ENCODE data around the gene RDH8. TPM values are rescaled to one million over a fixed set of nuclear protein-coding genes. Genes with fewer than 3 reads are reported as not detected.

Gene RDH8
- total RNA-seq, 1 experiment from 2014 or later, result not detected

DNA sequence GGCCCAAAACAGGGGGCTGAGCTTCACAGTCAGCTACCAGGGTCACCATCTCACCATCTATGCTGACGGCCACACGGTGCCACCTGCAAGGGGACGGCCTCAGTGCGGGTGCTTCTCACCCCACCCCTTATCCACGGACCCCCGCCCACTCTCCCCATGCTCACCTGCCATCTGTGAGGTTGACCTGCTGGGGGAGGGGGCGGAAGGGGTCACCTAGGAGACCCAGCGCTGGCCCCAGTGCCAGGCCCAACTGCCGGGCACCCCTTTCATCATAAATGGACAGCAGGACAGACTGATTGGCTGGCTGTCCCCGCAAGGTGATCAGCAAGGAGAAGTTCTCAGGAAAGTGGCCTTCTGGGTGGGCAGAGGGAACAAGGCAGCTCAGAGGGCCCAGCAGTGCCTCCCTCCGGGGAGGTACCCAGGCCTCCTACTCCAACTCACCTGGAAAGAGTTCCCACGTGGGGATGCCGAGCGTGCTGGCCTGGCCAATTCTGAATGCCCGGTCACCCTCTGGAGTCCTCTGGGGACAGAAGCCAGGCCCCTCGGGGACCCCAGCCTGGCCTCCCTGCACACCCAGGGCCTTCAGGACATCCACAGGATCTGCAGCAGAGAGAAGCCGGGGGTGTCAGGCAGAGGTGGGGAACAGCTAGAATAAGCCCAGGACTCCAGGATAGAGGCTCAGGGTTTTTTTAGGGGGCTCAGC is 7.5 kb upstream of the RDH8 start:
- no peaks in the 10 kb centered on the region for H3K79me2 ChIP-seq (ENCODE audit: low read length)
- no peaks in the 10 kb centered on the region for H3K9me2 ChIP-seq (replicated peaks; ENCODE audit: low read length)
- peaks cover 24% of the 10 kb centered on the region for H3K27me3 ChIP-seq (ENCODE audit: low read length)
- ChIA-PET CTCF (no interaction called here), POLR2A (ENCODE audit: unreplicated experiment) (no interaction called here)
- no peaks in the 10 kb centered on the region for H3K9me3 ChIP-seq (ENCODE audit: low read length)
- H3K4me3 ChIP-seq (ENCODE audit: low read length), result no peak overlapping the region
- peaks cover 4% of the 10 kb centered on the region; the same call in 1 of the 2 replicates for H3K4me1 ChIP-seq (ENCODE audit: insufficient read depth, low read length)
- H3F3A ChIP-seq (ENCODE audit: low read length, unreplicated experiment), result no peaks in the 10 kb centered on the region
- no peak overlapping the region for H2AFZ ChIP-seq (ENCODE audit: low read length)
- no peak overlapping the region for H3K4me2 ChIP-seq (ENCODE audit: low read length)
- no TSS peak for BruUV-seq (replicated peaks)
- TF ChIP-seq CTCF (conservative IDR thresholded peaks at IDR 0.05; ENCODE audit: low read depth, low read length) (no peak), EZH2 (IDR thresholded peaks at IDR 0.05; ENCODE audit: low read length, unreplicated experiment) (no peak), EZH2phosphoT487 (IDR thresholded peaks at IDR 0.05; ENCODE audit: borderline replicate concordance, low read length) (no peak)
- H3K27ac ChIP-seq (ENCODE audit: low read length), result no peak overlapping the region
- DNase-seq (no peak), ATAC-seq (no peak)
- no peak overlapping the region for H3K9ac ChIP-seq (ENCODE audit: low read length)
- intact Hi-C loops (cut with micrococcal nuclease), result no loop called here
- no peaks in the 10 kb centered on the region for H3K36me3 ChIP-seq (ENCODE audit: low read depth, low read length)
- no peaks in the 10 kb centered on the region for H4K20me1 ChIP-seq (ENCODE audit: low read length)

DNA sequence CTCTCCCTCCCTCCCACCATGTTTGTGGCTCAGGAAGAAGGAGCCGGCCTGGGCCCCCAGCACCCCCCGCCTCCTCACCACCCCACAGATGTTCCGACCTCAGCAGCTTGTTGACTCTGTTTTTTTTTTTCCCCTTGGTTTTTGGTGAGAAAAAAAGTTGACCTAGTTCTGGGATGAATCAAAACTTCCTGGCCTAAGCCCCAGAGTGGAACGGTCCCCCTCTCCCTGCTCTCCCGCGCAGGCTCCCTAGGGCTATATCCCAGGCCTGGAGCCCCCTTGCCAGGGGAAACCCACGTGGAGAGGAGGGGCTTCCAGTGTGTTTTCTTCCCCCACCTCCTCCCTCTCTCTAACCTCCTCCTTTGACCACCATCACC is 7.0 kb upstream of the RDH8 start:
- peaks cover 30% of the 10 kb centered on the region for H3K27me3 ChIP-seq (ENCODE audit: low read length)
- DNase-seq, result no peak
- TF ChIP-seq EZH2 (IDR thresholded peaks at IDR 0.05; ENCODE audit: low read length, unreplicated experiment) (no peak), CTCF (conservative IDR thresholded peaks at IDR 0.05; ENCODE audit: low read depth, low read length) (no peak), EZH2phosphoT487 (IDR thresholded peaks at IDR 0.05; ENCODE audit: borderline replicate concordance, low read length) (no peak)
- ATAC-seq, result no peak
- H3K4me3 ChIP-seq (ENCODE audit: low read length), result no peak overlapping the region
- H3K36me3 ChIP-seq (ENCODE audit: low read depth, low read length), result no peaks in the 10 kb centered on the region
- H2AFZ ChIP-seq (ENCODE audit: low read length), result no peak overlapping the region
- ChIA-PET POLR2A (ENCODE audit: unreplicated experiment) (no interaction called here), CTCF (no interaction called here)
- H3K9me3 ChIP-seq (ENCODE audit: low read length), result no peaks in the 10 kb centered on the region
- no TSS peak for BruUV-seq (replicated peaks)
- intact Hi-C loops (cut with micrococcal nuclease), result no loop called here
- no peaks in the 10 kb centered on the region for H3F3A ChIP-seq (ENCODE audit: low read length, unreplicated experiment)
- no peaks in the 10 kb centered on the region for H3K79me2 ChIP-seq (ENCODE audit: low read length)
- no peaks in the 10 kb centered on the region for H3K9me2 ChIP-seq (replicated peaks; ENCODE audit: low read length)
- H4K20me1 ChIP-seq (ENCODE audit: low read length), result no peaks in the 10 kb centered on the region
- no peak overlapping the region for H3K9ac ChIP-seq (ENCODE audit: low read length)
- peaks cover 4% of the 10 kb centered on the region; the same call in 1 of the 2 replicates for H3K4me1 ChIP-seq (ENCODE audit: insufficient read depth, low read length)
- no peak overlapping the region for H3K4me2 ChIP-seq (ENCODE audit: low read length)
- no peak overlapping the region for H3K27ac ChIP-seq (ENCODE audit: low read length)

- H3K9ac ChIP-seq (ENCODE audit: low read length), result no peak overlapping the region
- no peaks in the 10 kb centered on the region for H3K36me3 ChIP-seq (ENCODE audit: low read depth, low read length)
- no peaks in the 10 kb centered on the region for H3K9me3 ChIP-seq (ENCODE audit: low read length)
- H3K4me1 ChIP-seq (ENCODE audit: insufficient read depth, low read length), result peaks cover 4% of the 10 kb centered on the region; the same call in 1 of the 2 replicates
- ATAC-seq (no peak), DNase-seq (no peak)
- H3K4me3 ChIP-seq (ENCODE audit: low read length), result no peak overlapping the region
- POLR2A ChIA-PET (ENCODE audit: unreplicated experiment), result no interaction called here
- H2AFZ ChIP-seq (ENCODE audit: low read length), result no peak overlapping the region
- no TSS peak for BruUV-seq (replicated peaks)
- CTCF ChIA-PET, result no interaction called here
- H3K27me3 ChIP-seq (ENCODE audit: low read length), result peaks cover 35% of the 10 kb centered on the region
- no peak overlapping the region for H3K4me2 ChIP-seq (ENCODE audit: low read length)
- H3K27ac ChIP-seq (ENCODE audit: low read length), result no peak overlapping the region
- intact Hi-C loops (cut with micrococcal nuclease), result no loop called here
- no peaks in the 10 kb centered on the region for H3F3A ChIP-seq (ENCODE audit: low read length, unreplicated experiment)
- TF ChIP-seq EZH2 (IDR thresholded peaks at IDR 0.05; ENCODE audit: low read length, unreplicated experiment) (no peak), CTCF (conservative IDR thresholded peaks at IDR 0.05; ENCODE audit: low read depth, low read length) (no peak), EZH2phosphoT487 (IDR thresholded peaks at IDR 0.05; ENCODE audit: borderline replicate concordance, low read length) (no peak)
- H3K79me2 ChIP-seq (ENCODE audit: low read length), result no peaks in the 10 kb centered on the region
- H4K20me1 ChIP-seq (ENCODE audit: low read length), result no peaks in the 10 kb centered on the region
- H3K9me2 ChIP-seq (replicated peaks; ENCODE audit: low read length), result no peaks in the 10 kb centered on the region
These were observed 6.4 kb upstream of the RDH8 start for GRCh38 chr19:10006752-10007323.

Measured in PC-3 (cell line).